ENCODE measurements around the gene ELFN2. TPM values are rescaled to one million over a fixed set of nuclear protein-coding genes. Genes with fewer than 3 reads are reported as not detected.
"Not testable (repeated sequence)": the region's sequence is repeated elsewhere in the genome, so short reads cannot be mapped to it uniquely, and the experiment has no call there.

The ELFN2 gene
- total RNA-seq, 2 experiments from 2014 or later: 0.05 to 0.08 TPM

GRCh38 chr22:37333724-37334460 lies 93.4 kb downstream of the ELFN2 start:
- POLR2A ChIA-PET: no interaction called here
- DNase-seq (no peak), ATAC-seq (no peak)
- no peaks in the 10 kb centered on the region for H3K36me3 Mint-ChIP-seq (ENCODE audit: low read depth)
- H3K27me3 Mint-ChIP-seq (ENCODE audit: low read depth): peaks cover 65% of the 10 kb centered on the region
- no peak overlapping the region for H3K27ac Mint-ChIP-seq
- no peak overlapping the region for H3K4me3 Mint-ChIP-seq
- H3K9me3 Mint-ChIP-seq (ENCODE audit: insufficient read depth): no peaks in the 10 kb centered on the region
- H3K4me1 Mint-ChIP-seq (ENCODE audit: low read depth): peaks cover 7% of the 10 kb centered on the region
- CTCF ChIA-PET: interaction anchor here (0.6 to 2.6 kb wide), 7 partner anchors 9 to 233 kb away, joined by 3 to 17 read pairs (median 3); no protein-coding TSS in a partner anchor

- no peaks in the 10 kb centered on the region for H3K9me3 Mint-ChIP-seq (ENCODE audit: insufficient read depth)
- peaks cover 71% of the 10 kb centered on the region for H3K27me3 Mint-ChIP-seq (ENCODE audit: low read depth)
- DNase-seq (no peak), ATAC-seq (no peak)
- peaks cover 7% of the 10 kb centered on the region for H3K4me1 Mint-ChIP-seq (ENCODE audit: low read depth)
- no peak overlapping the region for H3K4me3 Mint-ChIP-seq
- H3K27ac Mint-ChIP-seq: no peak overlapping the region
- ChIA-PET POLR2A (no interaction called here), CTCF (interaction anchor here (1.1 to 2.9 kb wide), 3 partner anchors 11 to 126 kb away, joined by 3 to 8 read pairs (median 5); no protein-coding TSS in a partner anchor)
- no peaks in the 10 kb centered on the region for H3K36me3 Mint-ChIP-seq (ENCODE audit: low read depth)
Measured at GRCh38 chr22:37331856-37332536, 95.3 kb downstream of the ELFN2 start.

GRCh38 chr22:37331034-37331428 lies 96.2 kb downstream of the ELFN2 start:
- DNase-seq: no peak
- peaks cover 7% of the 10 kb centered on the region for H3K4me1 Mint-ChIP-seq (ENCODE audit: low read depth)
- H3K27me3 Mint-ChIP-seq (ENCODE audit: low read depth): peaks cover 71% of the 10 kb centered on the region
- ATAC-seq: no peak
- no peaks in the 10 kb centered on the region for H3K36me3 Mint-ChIP-seq (ENCODE audit: low read depth)
- ChIA-PET CTCF (interaction anchor here (2.9 kb wide), 1 partner anchor 14 kb away, joined by 8 read pairs; no protein-coding TSS in a partner anchor), POLR2A (interaction anchor here (0.6 kb wide), 1 partner anchor 101 kb away, joined by 3 read pairs; no protein-coding TSS in a partner anchor)
- H3K4me3 Mint-ChIP-seq: no peak overlapping the region
- H3K9me3 Mint-ChIP-seq (ENCODE audit: insufficient read depth): no peaks in the 10 kb centered on the region
- H3K27ac Mint-ChIP-seq: no peak overlapping the region

GRCh38 chr22:37330200-37331033 lies 96.9 kb downstream of the ELFN2 start:
- CTCF ChIA-PET: interaction anchor here (0.8 to 2.9 kb wide), 2 partner anchors 14 to 71 kb away, joined by 3 to 8 read pairs; no protein-coding TSS in a partner anchor
- H3K27ac Mint-ChIP-seq: no peak overlapping the region
- H3K4me3 Mint-ChIP-seq: no peak overlapping the region
- POLR2A ChIA-PET: interaction anchor here (0.6 kb wide), 1 partner anchor 101 kb away, joined by 3 read pairs; no protein-coding TSS in a partner anchor
- H3K4me1 Mint-ChIP-seq (ENCODE audit: low read depth): peaks cover 7% of the 10 kb centered on the region
- no peaks in the 10 kb centered on the region for H3K9me3 Mint-ChIP-seq (ENCODE audit: insufficient read depth)
- peak; percentile 59 for ATAC-seq
- DNase-seq: peak; percentile 43
- no peaks in the 10 kb centered on the region for H3K36me3 Mint-ChIP-seq (ENCODE audit: low read depth)
- H3K27me3 Mint-ChIP-seq (ENCODE audit: low read depth): peaks cover 65% of the 10 kb centered on the region

- Mint-ChIP-seq H3K27me3 (ENCODE audit: low read depth) (peaks cover 57% of the 10 kb centered on the region), H3K27ac (no peak overlapping the region), H3K4me3 (no peak overlapping the region), H3K4me1 (ENCODE audit: low read depth) (peaks cover 7% of the 10 kb centered on the region), H3K9me3 (ENCODE audit: insufficient read depth) (no peaks in the 10 kb centered on the region), H3K36me3 (ENCODE audit: low read depth) (no peaks in the 10 kb centered on the region)
- no peak for ATAC-seq
- no peak for DNase-seq
- CTCF ChIA-PET: interaction anchor here (0.8 to 2.9 kb wide), 2 partner anchors 13 to 70 kb away, joined by 3 to 8 read pairs; no protein-coding TSS in a partner anchor
- POLR2A ChIA-PET: no interaction called here
Measured at GRCh38 chr22:37329238-37330140, 97.8 kb downstream of the ELFN2 start.

- H3K36me3 Mint-ChIP-seq (ENCODE audit: low read depth); H3K9me3 Mint-ChIP-seq (ENCODE audit: insufficient read depth); DNase-seq; POLR2A ChIA-PET; H3K4me3 Mint-ChIP-seq; CTCF ChIA-PET; ATAC-seq; H3K4me1 Mint-ChIP-seq (ENCODE audit: low read depth); H3K27ac Mint-ChIP-seq: not testable (repeated sequence)
- peaks cover 58% of the 10 kb centered on the region for H3K27me3 Mint-ChIP-seq (ENCODE audit: low read depth)
Measured at GRCh38 chr22:37328538-37329237, 98.6 kb downstream of the ELFN2 start.

GRCh38 chr22:37328017-37328416 lies 99.3 kb downstream of the ELFN2 start:
- DNase-seq (no peak), ATAC-seq (no peak)
- ChIA-PET CTCF (no interaction called here), POLR2A (no interaction called here)
- Mint-ChIP-seq H3K4me1 (ENCODE audit: low read depth) (peaks cover 7% of the 10 kb centered on the region), H3K27me3 (ENCODE audit: low read depth) (peaks cover 58% of the 10 kb centered on the region), H3K9me3 (ENCODE audit: insufficient read depth) (no peaks in the 10 kb centered on the region), H3K4me3 (no peak overlapping the region), H3K36me3 (ENCODE audit: low read depth) (no peaks in the 10 kb centered on the region), H3K27ac (no peak overlapping the region)

GRCh38 chr22:37326726-37327125 lies 100.6 kb downstream of the ELFN2 start:
- Mint-ChIP-seq H3K9me3 (ENCODE audit: insufficient read depth) (no peaks in the 10 kb centered on the region), H3K4me1 (ENCODE audit: low read depth) (peaks cover 2% of the 10 kb centered on the region), H3K36me3 (ENCODE audit: low read depth) (no peaks in the 10 kb centered on the region), H3K27me3 (ENCODE audit: low read depth) (peaks cover 60% of the 10 kb centered on the region), H3K4me3 (no peak overlapping the region), H3K27ac (no peak overlapping the region)
- POLR2A ChIA-PET: no interaction called here
- DNase-seq (no peak), ATAC-seq (no peak)
- CTCF ChIA-PET: no interaction called here

- H3K9me3 Mint-ChIP-seq (ENCODE audit: insufficient read depth): no peaks in the 10 kb centered on the region
- H3K36me3 Mint-ChIP-seq (ENCODE audit: low read depth): no peaks in the 10 kb centered on the region
- ChIA-PET CTCF (interaction anchor here (1.0 to 1.3 kb wide), 2 partner anchors 103 to 113 kb away, joined by 3 to 4 read pairs; no protein-coding TSS in a partner anchor), POLR2A (no interaction called here)
- H3K27me3 Mint-ChIP-seq (ENCODE audit: low read depth): peaks cover 58% of the 10 kb centered on the region
- no peak overlapping the region for H3K4me3 Mint-ChIP-seq
- H3K27ac Mint-ChIP-seq: no peak overlapping the region
- H3K4me1 Mint-ChIP-seq (ENCODE audit: low read depth): no peaks in the 10 kb centered on the region
- ATAC-seq (no peak), DNase-seq (no peak)
Measured at GRCh38 chr22:37325039-37325395, 102.3 kb downstream of the ELFN2 start.

- Mint-ChIP-seq H3K27me3 (ENCODE audit: low read depth) (peaks cover 57% of the 10 kb centered on the region), H3K4me3 (no peak overlapping the region), H3K4me1 (ENCODE audit: low read depth) (no peaks in the 10 kb centered on the region), H3K9me3 (ENCODE audit: insufficient read depth) (no peaks in the 10 kb centered on the region), H3K36me3 (ENCODE audit: low read depth) (no peaks in the 10 kb centered on the region), H3K27ac (no peak overlapping the region)
- no peak for DNase-seq
- ChIA-PET POLR2A (no interaction called here), CTCF (interaction anchor here (0.8 to 1.3 kb wide), 5 partner anchors 14 to 134 kb away, joined by 3 to 4 read pairs (median 3); no protein-coding TSS in a partner anchor)
- no peak for ATAC-seq
Measured at GRCh38 chr22:37324340-37325038, 102.8 kb downstream of the ELFN2 start.
